Astrocyte (in vitro differentiated cells and primary cell): ENCODE measurements around the gene WNT4. TPM values are rescaled to one million over a fixed set of nuclear protein-coding genes. Genes with fewer than 3 reads are reported as not detected.

Experiments
- DNase-seq: peaks from one replicate; pipeline ENCODE4 v3.0.0-alpha.2; 2010; ENCODE audit warnings: low read depth
- FAIRE-seq: peaks from 2 replicates; lab custom pipeline; 2011; peaks lifted over from hg19 to GRCh38; lab: Jason Lieb, UNC
- H2AFZ ChIP-seq: 2 replicates; pipeline ENCODE4 v1.6.0; 2012; ENCODE audit warnings: low read depth, low read length, inconsistent platforms
- H3K27ac ChIP-seq: 2 replicates; pipeline ENCODE4 v1.5.1; 2011; ENCODE audit warnings: low read depth, low read length, inconsistent platforms
- H3K27me3 ChIP-seq: 2 replicates; pipeline ENCODE4 v1.6.0; 2011; ENCODE audit warnings: low read length, inconsistent platforms; ENCODE audit not compliant: insufficient read depth
- H3K36me3 ChIP-seq: 2 replicates; pipeline ENCODE4 v1.5.1; 2011; ENCODE audit warnings: low read length, inconsistent platforms; ENCODE audit not compliant: insufficient read depth
- H3K4me1 ChIP-seq: 2 replicates; pipeline ENCODE4 v1.5.1; 2011; ENCODE audit warnings: low read length, inconsistent platforms; ENCODE audit not compliant: insufficient read depth
- H3K4me2 ChIP-seq: 2 replicates; pipeline ENCODE4 v1.6.0; 2012; ENCODE audit warnings: low read length, inconsistent platforms
- H3K4me3 ChIP-seq: 2 replicates; pipeline ENCODE4 v1.5.1; 2011; ENCODE audit warnings: low read depth, mild to moderate bottlenecking, low read length, inconsistent platforms; ENCODE audit not compliant: insufficient read depth
- H3K79me2 ChIP-seq: 2 replicates; pipeline ENCODE4 v1.6.0; 2012; ENCODE audit warnings: mild to moderate bottlenecking, low read length, inconsistent platforms; ENCODE audit not compliant: insufficient read depth
- H3K9ac ChIP-seq: 2 replicates; pipeline ENCODE4 v1.6.0; 2012; ENCODE audit warnings: mild to moderate bottlenecking, low read length, inconsistent platforms
- H3K9me3 ChIP-seq: 2 replicates; pipeline ENCODE4 v1.5.1; 2012; ENCODE audit warnings: low read depth, mild to moderate bottlenecking, low read length, inconsistent platforms; ENCODE audit not compliant: insufficient read depth
- H4K20me1 ChIP-seq: 2 replicates; pipeline ENCODE4 v1.6.0; 2012; ENCODE audit warnings: low read length, inconsistent platforms; ENCODE audit not compliant: insufficient read depth
- H3K27ac Mint-ChIP-seq: one replicate; pipeline ENCODE4 v1.8.0; 2021; ENCODE audit warnings: mild to moderate bottlenecking, mixed read lengths; ENCODE audit not compliant: unreplicated experiment
- H3K27me3 Mint-ChIP-seq: one replicate; pipeline ENCODE4 v1.8.0; 2021; ENCODE audit warnings: low read depth, mixed read lengths; ENCODE audit not compliant: unreplicated experiment
- H3K36me3 Mint-ChIP-seq: one replicate; pipeline ENCODE4 v1.8.0; 2021; ENCODE audit warnings: low read depth, mixed read lengths; ENCODE audit not compliant: unreplicated experiment
- H3K4me1 Mint-ChIP-seq: one replicate; pipeline ENCODE4 v1.8.0; 2021; ENCODE audit warnings: low read depth, mixed read lengths; ENCODE audit not compliant: unreplicated experiment
- H3K4me3 Mint-ChIP-seq: one replicate; pipeline ENCODE4 v1.8.0; 2021; ENCODE audit warnings: mild to moderate bottlenecking, moderate library complexity, mixed read lengths; ENCODE audit not compliant: unreplicated experiment
- H3K9me3 Mint-ChIP-seq: one replicate; pipeline ENCODE4 v1.8.0; 2021; ENCODE audit warnings: mild to moderate bottlenecking, mixed read lengths; ENCODE audit not compliant: unreplicated experiment
- CTCF ChIP-seq: IDR thresholded peaks from 2 replicates; pipeline ENCODE4 v1.5.1; 2011; ENCODE audit warnings: low read depth, mild to moderate bottlenecking, inconsistent platforms, low read length, moderate library complexity; ENCODE audit not compliant: insufficient read depth
- EZH2 ChIP-seq: IDR thresholded peaks from 2 replicates; pipeline ENCODE4 v1.6.1; 2012; ENCODE audit warnings: mild to moderate bottlenecking, low read length, inconsistent platforms; ENCODE audit not compliant: insufficient read depth
- total RNA-seq: library from RNA; stranded (reverse); gene quantifications from 2 replicates; pipeline ENCODE4 v1.2.1, GENCODE V29; 2021

WNT4 gene
- total RNA-seq, 1 donor from 2014 or later = 1.2 TPM

- Mint-ChIP-seq H3K27ac (no peak overlapping the region), H3K4me3 (peak overlapping the region; percentile 20), H3K9me3 (no peaks in the 10 kb centered on the region), H3K27me3 (no peaks in the 10 kb centered on the region), H3K36me3 (peaks cover 14% of the 10 kb centered on the region), H3K4me1 (peaks cover 33% of the 10 kb centered on the region)
- H3K4me2 ChIP-seq = no peak overlapping the region
- no peaks in the 10 kb centered on the region for H3K9me3 ChIP-seq
- H3K4me3 ChIP-seq = no peak overlapping the region
- TF ChIP-seq EZH2 (no peak), CTCF (no peak)
- no peaks in the 10 kb centered on the region for H3K27me3 ChIP-seq
- FAIRE-seq (no peak), DNase-seq (peak; percentile 42)
- peak overlapping the region; percentile 26 for H3K9ac ChIP-seq
- peaks cover 33% of the 10 kb centered on the region for H3K36me3 ChIP-seq
- peaks cover 100% of the 10 kb centered on the region for H3K79me2 ChIP-seq
- peak overlapping the region; percentile 22 for H3K27ac ChIP-seq
- H2AFZ ChIP-seq = no peak overlapping the region
- peaks cover 100% of the 10 kb centered on the region for H4K20me1 ChIP-seq
- H3K4me1 ChIP-seq = peaks cover 5% of the 10 kb centered on the region
Measured at GRCh38 chr1:22077728-22078127, 65.2 kb downstream of the WNT4 start.

- H3K9me3 Mint-ChIP-seq = no peaks in the 10 kb centered on the region
- H3K4me2 ChIP-seq = no peak overlapping the region
- no peak overlapping the region for H3K4me3 Mint-ChIP-seq
- H3K36me3 Mint-ChIP-seq = peaks cover 12% of the 10 kb centered on the region
- peaks cover 99% of the 10 kb centered on the region for H4K20me1 ChIP-seq
- no peak overlapping the region for H3K27ac ChIP-seq
- H3K9me3 ChIP-seq = no peaks in the 10 kb centered on the region
- no peak for DNase-seq
- FAIRE-seq = no peak
- H3K9ac ChIP-seq = no peak overlapping the region
- H3K79me2 ChIP-seq = peaks cover 100% of the 10 kb centered on the region
- TF ChIP-seq EZH2 (no peak), CTCF (no peak)
- H3K4me1 ChIP-seq = peaks cover 5% of the 10 kb centered on the region
- H3K27me3 ChIP-seq = no peaks in the 10 kb centered on the region
- peaks cover 37% of the 10 kb centered on the region for H3K4me1 Mint-ChIP-seq
- H3K27ac Mint-ChIP-seq = peak overlapping the region; percentile 75
- H2AFZ ChIP-seq = no peak overlapping the region
- H3K36me3 ChIP-seq = peaks cover 23% of the 10 kb centered on the region
- no peak overlapping the region for H3K4me3 ChIP-seq
- no peaks in the 10 kb centered on the region for H3K27me3 Mint-ChIP-seq
Measured at GRCh38 chr1:22076346-22076745, 66.6 kb downstream of the WNT4 start.

DNA sequence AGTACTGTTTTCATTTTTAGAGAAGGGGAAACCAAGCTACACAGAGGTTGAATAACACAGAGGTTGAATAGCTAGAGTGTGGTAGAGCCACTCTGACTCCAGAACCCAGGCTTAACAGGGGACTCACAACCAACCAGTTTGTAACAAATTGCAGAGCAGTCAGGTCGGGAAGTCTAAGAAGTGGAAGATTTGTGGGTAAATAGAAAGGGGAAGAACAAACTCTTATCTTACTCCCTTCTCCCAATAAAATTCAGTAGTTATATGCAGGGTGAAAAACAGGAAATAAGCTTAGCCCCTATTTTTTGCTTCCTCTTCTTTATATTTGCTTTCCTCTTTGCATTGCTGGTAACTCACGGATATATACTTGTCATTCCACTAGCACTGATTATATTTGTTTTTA, 67.2 kb downstream of the WNT4 start:
- Histone ChIP-seq H3K27me3 (no peaks in the 10 kb centered on the region), H3K4me2 (no peak overlapping the region), H3K4me3 (no peak overlapping the region), H4K20me1 (peaks cover 98% of the 10 kb centered on the region), H3K27ac (no peak overlapping the region), H3K9ac (no peak overlapping the region), H2AFZ (no peak overlapping the region), H3K9me3 (no peaks in the 10 kb centered on the region), H3K79me2 (peaks cover 100% of the 10 kb centered on the region), H3K36me3 (peaks cover 18% of the 10 kb centered on the region), H3K4me1 (peaks cover 5% of the 10 kb centered on the region)
- no peaks in the 10 kb centered on the region for H3K27me3 Mint-ChIP-seq
- no peak for DNase-seq
- H3K4me3 Mint-ChIP-seq = no peak overlapping the region
- TF ChIP-seq EZH2 = no peak
- no peak for TF ChIP-seq CTCF
- FAIRE-seq = no peak
- no peaks in the 10 kb centered on the region for H3K9me3 Mint-ChIP-seq
- H3K27ac Mint-ChIP-seq = no peak overlapping the region
- peaks cover 37% of the 10 kb centered on the region for H3K4me1 Mint-ChIP-seq
- H3K36me3 Mint-ChIP-seq = peaks cover 12% of the 10 kb centered on the region
